Hypothalamus (tissue), 51 donors: Measurements from ENCODE around the gene ADAMTSL1.

Experiments used
- DNase-seq, 51 donors: peaks; one replicate each; lab custom pipeline; 2025; lab: John Stamatoyannopoulos, UW

ADAMTSL1 gene

DNA sequence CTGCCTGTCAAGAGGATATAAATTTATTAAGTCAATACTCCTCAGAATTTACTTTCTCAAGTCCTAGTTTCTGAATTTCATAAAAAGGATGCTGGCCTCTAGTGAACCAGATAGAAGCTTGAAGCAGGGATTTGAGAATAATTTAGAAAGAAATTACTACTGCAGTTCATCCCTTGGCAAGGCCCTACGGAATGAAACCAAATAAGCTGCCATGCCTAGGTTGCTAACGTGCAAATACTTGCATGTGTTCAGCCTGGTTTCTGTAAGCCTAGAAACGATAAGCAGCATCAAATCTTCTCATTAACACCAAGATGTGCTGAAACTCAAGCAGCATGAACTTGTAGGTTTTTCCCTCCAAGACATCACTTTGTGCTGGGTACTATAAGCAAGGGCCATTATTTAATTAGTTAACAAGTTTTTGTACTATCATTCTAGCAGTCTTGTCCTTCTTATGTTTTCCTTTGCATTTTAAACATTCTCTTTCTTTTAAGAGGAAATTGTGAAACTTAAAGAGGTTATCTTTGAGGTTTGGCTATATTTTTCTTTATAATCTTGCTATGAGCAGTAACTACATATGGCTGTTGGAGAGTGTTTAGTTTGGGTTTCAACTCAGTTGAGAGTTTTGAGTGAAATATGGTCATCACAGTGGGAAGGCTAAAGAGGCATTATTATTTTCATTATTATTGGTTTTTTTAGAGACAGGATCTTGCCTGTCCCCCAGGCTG is 71.8 kb downstream of the ADAMTSL1 start:
- no peak for DNase-seq

DNA sequence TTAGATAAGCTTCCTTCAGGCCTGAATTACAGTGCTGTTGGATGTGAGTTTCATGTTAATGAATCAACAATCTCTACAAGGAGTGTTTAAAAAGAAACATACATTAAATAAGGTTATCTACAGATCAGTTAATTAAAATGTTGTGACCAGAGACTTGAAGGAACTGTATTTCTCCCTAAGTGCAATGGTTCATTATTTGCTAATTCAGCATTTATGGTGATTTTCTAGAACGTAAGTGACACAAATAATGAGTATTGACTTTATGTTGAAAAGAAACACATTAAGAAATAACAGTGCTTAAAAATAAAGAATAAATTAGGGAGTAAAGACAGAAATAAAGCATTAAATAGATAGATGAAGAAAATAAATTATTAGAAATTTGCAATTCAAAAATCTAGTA is 74.5 kb downstream of the ADAMTSL1 start:
- no peak for DNase-seq

DNA sequence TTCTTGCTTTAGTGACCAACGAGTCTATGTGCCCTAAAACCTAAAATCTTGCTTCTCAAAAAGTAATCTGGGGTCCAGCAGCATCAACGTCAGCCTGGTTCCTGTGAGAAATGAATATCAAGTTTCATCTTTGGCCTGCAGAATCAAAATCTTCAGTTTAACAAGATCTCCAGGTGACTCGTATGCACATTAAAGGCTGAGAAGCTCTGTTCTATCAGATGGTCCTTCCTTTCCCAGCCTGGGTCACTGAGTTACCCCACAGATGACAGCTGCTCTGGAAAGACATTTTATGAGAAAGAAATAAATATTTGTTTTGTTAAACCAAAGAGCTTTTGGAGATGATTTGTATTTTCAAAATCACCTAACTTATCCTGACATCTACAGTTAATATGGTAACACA is 75.8 kb downstream of the ADAMTSL1 start:
- DNase-seq = no peak

DNA sequence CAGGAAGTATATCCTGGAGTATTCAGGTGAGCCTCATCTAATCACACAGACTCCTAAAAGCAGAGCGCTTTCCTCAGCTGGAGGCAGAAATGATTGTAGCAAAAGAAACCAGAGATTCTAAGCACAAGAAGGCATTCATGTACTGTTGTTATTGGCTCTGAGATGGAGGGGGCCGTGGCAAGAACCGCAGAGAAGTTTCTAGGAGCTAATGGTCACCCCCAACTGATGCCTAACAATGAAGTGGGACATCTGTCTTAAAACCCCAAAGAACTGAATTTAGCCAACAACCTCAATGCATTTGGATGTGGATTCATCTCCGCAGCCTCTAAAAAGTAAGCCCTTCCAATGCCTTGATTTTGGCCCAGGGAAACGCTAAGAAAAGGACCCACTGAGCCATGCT is 76.3 kb downstream of the ADAMTSL1 start:
- no peak for DNase-seq

DNA sequence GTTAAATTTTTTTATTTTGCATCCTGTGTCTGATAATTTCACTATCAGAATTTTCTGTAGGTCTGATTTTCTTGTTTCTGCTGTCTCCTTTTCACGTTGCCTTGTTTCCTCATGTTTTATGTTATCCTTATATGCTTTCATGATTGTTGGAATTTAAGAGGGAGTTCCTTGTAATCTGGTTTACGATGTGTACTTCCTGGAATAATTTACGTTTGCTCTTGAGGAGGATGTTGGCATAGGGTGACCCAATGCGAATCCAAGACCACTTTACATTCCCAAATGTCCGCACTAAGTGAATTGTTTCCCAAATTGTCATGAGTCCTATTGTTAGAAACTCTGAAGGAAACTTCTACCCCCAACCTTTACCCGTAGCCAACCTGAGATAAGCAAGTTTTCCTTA is 80.3 kb downstream of the ADAMTSL1 start:
- DNase-seq = no peak

DNA sequence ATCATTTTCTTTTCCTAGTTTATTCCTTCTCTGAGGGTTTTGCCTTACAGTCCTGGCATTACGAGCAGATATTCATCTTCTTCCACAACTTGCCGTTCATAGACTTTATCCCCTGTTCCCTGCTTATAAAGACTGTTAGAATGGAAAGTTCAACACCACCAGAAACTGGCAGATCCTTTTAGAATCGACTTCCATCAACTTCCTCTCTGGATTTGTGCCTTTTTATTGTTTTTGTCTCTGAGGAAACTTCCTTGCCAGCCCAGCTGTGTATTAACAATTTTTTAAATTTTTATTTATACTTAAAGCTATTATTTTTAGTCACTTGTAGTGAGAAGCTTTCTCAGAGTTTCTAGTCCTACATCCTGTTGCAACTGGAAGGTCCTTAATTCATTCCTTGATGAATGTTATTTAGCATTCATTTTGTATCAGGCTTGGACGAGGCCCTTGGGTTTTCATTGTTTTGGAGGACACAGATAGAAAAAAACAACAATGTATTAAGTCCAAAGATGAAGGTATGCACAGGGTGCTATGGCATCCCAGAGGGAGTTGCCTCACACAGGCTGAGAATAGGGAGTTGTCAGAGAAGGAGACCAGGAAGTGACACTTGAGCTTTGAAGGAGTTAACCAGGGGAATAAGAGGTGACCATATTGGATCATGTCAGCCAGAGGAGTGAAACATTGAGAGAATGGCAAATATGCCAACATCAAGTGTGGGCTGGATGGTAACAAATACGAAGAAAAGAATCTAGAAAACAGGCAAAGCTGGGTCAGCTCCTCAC is 81.3 kb downstream of the ADAMTSL1 start:
- no peak for DNase-seq

DNA sequence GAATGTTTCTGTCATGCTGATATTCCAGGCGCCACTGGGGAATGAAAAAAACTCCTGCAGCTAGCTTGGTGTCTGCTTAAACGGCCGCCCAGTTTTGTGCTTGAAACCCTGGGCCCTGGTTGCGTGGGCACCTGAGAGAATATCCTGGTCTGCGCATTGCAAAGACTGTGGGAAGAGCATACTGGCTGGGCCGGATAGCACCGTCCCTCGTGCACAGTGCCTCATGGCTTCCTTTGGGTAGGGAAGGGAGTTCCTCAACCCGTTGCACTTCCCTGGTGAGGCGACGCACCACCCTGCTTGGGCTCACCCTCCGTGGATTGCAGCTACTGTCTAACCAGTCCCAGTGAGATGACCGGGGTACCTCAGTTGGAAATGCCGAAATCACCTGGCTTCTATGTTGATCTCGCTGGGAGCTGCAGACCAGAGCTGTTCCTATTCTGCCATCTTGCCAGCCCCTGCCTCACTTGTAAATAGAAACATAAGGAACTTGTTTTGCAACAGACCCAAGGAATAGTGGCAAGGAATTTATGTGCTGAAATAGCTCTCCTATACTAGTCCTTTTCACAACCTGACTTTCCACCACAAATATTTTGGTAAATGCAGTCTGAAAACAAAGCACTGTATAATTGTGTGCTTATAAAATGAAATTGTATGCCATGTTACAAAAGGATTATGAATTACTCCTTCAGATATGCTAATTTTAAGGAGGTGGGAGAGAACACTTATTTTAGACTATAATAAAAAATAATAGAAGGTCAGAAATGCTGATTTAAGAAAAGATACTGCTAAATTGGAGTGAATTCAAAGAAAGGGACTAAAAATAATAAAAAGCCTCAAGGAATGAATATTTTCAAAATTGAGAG is 90.3 kb downstream of the ADAMTSL1 start:
- no peak for DNase-seq

DNA sequence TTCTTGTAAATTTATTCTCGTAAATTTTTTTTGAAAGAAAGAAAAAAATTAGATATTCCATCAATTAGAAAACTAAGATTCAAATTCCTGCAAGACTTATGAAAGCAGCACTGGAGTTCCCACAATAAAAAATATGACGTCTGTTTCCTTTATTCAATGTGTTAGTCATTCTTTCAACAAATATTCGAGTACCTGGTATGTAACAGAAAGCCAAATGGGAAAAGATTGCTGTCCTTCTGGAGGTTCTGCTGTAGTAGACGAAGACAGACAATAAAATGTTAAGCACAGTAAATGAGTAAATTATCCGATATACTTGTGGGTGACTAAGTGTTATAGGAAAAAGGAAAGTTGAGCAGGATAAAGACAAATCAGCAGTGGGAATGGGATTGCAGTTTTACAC is 92.2 kb downstream of the ADAMTSL1 start:
- DNase-seq = no peak

DNA sequence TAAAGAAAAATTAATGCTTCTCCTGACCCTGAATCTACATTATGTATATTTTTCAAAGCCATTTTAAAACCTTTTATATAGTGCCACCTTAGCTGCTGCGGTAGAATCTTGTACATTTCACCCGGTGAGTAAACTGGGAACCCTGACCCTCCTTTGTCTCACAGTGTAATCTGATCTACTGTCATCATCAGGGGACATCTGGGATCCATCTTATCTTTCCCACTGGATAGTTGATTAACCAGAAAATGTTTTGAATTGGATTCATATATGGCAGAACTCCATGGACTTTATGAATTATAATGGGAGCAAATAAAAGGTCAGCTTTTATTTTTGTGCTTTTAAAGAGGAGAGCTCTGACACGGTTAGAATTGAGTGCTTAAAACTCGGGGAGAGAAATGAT is 95.0 kb downstream of the ADAMTSL1 start:
- no peak for DNase-seq

DNA sequence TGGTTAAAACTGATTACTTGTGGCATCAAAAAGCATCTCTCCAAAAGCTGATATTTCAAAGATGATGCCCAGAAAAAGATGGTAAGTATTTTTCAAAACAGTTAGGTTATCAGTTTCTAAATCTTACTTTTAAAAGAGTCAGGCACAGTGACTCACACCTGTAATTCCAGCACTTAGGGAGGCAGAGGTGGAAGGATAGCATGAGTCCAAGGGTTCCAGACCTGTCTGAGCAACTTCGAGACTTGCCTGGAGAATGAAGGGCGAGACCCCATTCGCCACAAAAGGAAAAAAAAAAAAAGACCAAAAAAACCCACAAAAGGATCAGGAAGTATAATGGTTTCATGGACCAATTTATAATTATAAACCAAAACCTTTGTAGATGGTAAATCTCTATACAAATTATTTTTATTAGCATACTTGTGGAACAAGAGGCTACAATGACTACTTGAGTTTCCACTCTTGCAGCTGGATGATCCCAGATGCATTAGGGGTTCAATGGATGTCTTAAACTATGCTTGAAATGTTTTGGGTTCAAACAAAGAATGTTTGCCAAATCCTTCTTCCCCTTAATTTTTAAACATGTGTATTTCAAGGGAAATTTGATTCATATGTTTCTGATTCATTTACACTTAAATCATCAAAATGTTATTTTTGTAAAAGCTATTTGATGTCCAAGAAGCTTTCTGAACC is 96.1 kb downstream of the ADAMTSL1 start:
- DNase-seq = no peak

DNA sequence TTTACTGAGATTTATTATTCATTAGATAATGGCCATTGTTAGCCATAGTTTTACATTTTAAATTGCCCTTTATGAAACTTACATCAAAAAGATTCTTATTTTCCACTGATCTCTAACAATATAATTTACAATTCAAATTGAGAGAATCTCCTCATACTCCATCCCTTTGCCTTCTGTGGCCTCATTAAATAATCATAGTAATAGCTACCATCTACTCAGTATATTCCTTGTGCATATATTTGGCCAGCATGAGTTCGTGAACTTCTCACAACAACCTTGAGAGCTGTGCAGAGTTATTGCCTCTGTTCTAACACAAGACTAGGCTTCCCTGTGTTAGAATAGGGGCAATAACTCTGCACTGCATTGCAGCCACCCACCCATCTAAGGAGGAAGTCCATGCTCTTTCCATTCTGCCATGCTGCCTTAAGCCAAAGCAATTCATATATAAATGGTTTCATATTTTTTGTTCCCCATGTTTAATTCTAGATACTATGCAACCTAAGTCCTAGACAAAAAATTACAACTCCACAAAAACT is 99.1 kb downstream of the ADAMTSL1 start:
- DNase-seq = no peak

DNA sequence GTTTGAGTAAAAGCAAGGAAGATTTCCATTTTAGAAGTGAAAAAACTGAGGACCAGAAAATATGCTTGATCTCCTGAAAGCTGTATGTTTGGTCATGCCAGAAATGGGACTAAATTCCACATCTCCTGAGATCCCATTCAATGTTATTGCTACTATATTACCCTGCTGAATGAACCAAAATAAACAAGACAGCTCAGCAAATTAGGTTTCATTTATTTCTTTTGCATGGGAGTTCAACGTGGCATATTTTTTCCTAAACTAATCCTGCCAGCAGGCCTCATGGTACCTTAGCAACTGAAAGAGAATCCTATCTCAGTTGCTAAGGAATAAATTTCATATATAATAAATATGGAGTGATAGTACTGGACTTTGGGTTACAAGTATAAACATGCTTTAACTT is 101.7 kb downstream of the ADAMTSL1 start:
- DNase-seq = no peak

DNA sequence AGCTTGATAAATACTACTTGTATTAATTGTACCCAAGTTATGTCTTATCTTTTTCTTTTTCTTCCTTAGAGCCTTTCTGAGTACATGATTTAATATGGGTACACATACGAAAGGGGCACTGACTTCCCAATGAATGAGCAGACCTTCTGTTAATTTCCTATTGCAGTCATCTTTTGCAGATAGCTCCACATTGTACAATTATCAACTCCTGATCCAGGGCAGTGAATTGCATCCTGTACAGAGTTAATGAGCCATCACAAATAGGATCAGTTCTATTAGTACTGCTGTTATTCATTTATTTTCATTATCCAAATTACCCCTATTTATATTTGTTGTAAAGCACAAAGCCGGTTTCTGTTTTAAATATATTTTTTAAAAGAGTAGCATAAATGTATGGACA is 105.6 kb downstream of the ADAMTSL1 start:
- DNase-seq = no peak

DNA sequence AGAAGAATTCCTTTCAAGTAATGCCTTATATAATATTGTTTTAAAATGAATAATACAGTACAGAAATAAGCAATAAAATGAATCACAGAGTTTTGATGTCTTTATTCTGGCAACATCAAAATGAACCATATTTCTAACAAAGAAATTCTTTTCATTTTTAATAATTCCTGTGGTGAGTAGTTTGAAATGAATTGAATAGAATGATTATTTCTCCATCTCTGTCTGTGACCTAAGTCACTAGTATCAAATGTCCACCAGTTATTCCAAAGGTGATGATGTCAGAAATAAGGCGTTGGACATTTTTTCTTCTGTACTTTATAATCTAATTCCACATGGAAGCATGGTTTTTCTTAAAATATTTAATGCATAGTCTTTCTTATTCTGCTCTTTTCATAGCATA is 106.2 kb downstream of the ADAMTSL1 start:
- no peak for DNase-seq

DNA sequence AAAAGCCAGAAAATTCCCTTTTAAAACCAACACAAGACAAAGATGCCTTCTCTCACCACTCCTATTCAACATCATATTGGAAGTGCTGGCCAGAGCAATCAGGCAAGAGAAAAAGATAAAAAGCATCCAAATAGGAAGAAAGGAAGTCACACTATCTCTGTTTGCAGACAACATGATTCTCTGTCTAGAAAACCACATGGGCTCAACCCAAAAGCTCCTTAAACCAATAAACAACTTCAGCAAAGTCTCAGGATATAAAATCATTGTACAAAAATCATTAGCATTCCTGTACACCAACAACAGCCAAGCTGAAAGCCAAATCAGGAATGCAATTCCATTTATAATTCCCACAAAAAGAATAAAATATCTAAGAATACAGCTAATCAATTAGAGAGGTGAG is 112.0 kb downstream of the ADAMTSL1 start:
- DNase-seq = no peak

DNA sequence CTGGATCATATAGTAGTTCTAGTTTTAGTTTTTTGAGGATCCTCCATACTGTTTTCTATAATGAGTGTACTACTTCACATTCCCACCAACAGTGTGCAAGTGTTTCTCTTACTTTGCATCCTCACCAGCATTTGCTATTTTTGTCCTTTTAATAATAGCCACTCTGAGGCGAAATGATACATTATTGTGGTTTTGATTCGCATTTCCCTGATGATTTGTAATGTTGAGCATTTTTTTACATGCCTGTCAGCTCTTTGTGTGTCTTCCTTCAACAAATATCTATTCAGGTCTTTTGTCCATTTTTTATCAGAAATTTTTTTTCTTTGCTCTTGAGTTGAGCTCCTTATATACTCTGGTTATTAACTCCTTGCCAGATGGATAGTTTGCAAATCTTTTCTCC is 114.0 kb downstream of the ADAMTSL1 start:
- no peak for DNase-seq

DNA sequence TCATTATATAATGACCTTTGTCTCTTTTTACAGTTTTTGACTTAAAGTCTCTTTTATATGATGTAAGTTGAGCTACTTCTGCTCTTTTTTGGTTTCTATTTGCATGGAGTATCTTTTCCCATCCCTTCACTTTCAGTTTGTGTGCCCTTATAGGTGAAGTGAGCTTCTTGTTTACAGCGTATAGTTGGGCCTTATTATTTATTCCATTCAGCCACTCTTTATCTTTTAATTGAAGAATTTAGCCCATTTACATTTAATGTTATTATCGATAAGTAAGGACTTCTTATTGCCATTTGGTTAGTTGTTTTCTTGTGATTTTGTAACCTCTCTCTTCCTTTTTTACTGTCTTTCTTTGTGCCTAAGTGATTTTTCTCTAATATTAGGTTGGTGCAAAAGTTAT is 117.3 kb downstream of the ADAMTSL1 start:
- no peak for DNase-seq

DNA sequence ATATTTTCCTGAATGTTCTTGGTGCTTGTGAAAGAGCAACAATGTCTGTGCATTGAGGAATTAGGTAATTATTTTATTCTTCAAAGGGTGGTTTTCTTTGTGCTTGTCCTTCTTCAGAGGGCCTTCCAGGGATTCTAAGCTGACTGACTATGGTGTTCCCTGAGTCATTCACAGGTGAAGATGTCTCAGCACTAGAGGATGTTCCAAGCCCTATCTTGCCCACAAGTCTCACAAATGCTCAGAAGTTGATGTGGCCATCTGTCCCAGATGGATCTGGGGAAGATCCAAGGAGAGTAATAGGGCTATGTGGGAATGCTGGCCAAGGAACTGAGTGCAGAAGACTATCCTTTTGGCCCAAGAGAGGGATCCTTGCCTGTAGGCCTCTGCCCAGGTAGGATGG is 120.9 kb downstream of the ADAMTSL1 start:
- DNase-seq = no peak

DNA sequence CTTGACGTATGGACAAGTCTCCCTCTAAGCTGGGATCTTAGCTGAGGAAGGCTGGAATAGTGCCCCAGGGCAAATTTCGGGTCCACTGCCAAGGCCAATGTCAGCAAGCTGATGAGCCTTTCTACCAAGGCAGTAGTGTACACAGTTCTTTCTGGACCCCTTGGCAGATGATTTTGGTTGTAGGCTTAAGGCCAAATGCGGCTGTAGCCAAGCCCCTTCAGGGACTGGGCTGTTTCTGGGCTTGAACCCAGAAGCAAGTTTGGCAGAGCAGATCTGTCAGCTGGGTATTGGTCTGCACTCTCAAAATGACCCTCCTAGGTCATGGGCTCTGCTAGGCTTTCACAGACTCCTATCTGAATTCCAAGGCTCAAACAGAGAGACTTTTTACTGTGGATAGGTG is 121.6 kb downstream of the ADAMTSL1 start:
- peak in 35 of 51 donors; percentile 1 to 76 (median 35) for DNase-seq

DNA sequence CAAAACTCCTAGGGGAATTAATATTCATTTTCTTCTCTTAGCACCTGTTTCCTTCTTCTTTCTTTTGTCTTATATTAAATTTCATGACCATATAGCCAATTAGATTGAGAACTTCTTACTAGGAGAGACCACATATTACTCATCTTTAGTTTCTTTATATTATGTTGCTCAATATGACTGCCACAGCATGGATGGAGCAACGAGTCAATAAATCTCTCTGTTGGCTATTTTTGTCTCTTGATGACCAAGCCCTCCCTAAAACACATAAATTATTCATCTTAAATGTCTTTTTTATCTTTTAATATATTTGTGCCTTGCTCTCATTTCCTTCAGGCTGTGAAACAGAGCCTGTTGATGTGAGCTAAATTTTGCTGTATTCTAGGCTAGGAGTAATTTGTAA is 123.0 kb downstream of the ADAMTSL1 start:
- no peak for DNase-seq

DNA sequence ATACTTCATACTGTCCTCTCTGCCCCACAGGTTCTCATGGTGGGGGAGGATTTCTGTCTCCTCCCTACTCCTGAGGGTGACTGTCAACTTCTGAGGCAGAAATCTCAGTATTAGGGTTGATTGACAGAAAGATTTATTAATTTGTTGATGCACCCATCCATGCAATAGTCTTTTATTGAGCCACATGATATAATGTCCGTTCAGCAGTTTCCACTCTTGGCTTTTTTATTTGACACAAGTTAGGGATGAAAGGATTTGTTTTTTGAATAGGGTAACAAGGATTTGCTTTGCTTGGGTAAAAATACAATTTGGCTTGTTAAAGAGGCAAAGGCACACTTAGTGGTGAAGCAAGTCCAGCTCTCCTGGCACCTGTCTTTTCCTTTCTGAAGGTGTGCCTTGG is 125.0 kb downstream of the ADAMTSL1 start:
- no peak for DNase-seq
